Smooth muscle cell (in vitro differentiated cells): ENCODE data around the gene NIM1K. TPM values are rescaled to one million over a fixed set of nuclear protein-coding genes. Genes with fewer than 3 reads are reported as not detected.
A peak's percentile ranks its signal among the peaks of the same experiment; 100 is the strongest.

Experiments
- DNase-seq: peaks from one replicate; lab custom pipeline; 2025; ENCODE audit not compliant: unreplicated experiment; lab: John Stamatoyannopoulos, UW
- H2AFZ ChIP-seq: fragments of 200-600 bp; sonication (generic); 2 replicates; pipeline ENCODE4 v1.6.0; 2016; ENCODE audit warnings: antibody characterized with exemption, low read depth, mild to moderate bottlenecking
- H3F3A ChIP-seq: fragments of 200-600 bp; sonication (generic); 2 replicates; pipeline ENCODE4 v1.6.0; 2017; ENCODE audit warnings: antibody characterized with exemption, low read depth
- H3K27ac ChIP-seq: fragments of 200-600 bp; sonication (generic); 2 replicates; pipeline ENCODE4 v1.5.1; 2016; ENCODE audit warnings: low read depth, mild to moderate bottlenecking
- H3K27me3 ChIP-seq: fragments of 200-600 bp; sonication (generic); 2 replicates; pipeline ENCODE4 v1.6.1; 2016; ENCODE audit warnings: low read depth, mild to moderate bottlenecking
- H3K36me3 ChIP-seq: fragments of 200-600 bp; sonication (generic); 2 replicates; pipeline ENCODE4 v1.5.1; 2016; ENCODE audit warnings: low read depth
- H3K4me1 ChIP-seq: fragments of 200-600 bp; sonication (generic); 2 replicates; pipeline ENCODE4 v1.5.1; 2016; ENCODE audit warnings: low read depth
- H3K4me2 ChIP-seq: fragments of 200-600 bp; sonication (generic); 2 replicates; pipeline ENCODE4 v1.6.0; 2016; ENCODE audit warnings: mild to moderate bottlenecking
- H3K4me3 ChIP-seq: fragments of 200-600 bp; sonication (generic); 2 replicates; pipeline ENCODE4 v1.5.1; 2016; ENCODE audit warnings: mild to moderate bottlenecking
- H3K79me2 ChIP-seq: fragments of 200-600 bp; sonication (generic); 2 replicates; pipeline ENCODE4 v1.6.0; 2016; ENCODE audit warnings: low read depth, mild to moderate bottlenecking
- H3K9ac ChIP-seq: fragments of 200-600 bp; sonication (generic); 2 replicates; pipeline ENCODE4 v1.6.0; 2016; ENCODE audit warnings: low read depth
- H3K9me3 ChIP-seq: fragments of 200-600 bp; sonication (generic); replicated peaks from 2 replicates; pipeline ENCODE4 v1.5.1; 2016; ENCODE audit warnings: low read depth
- H4K20me1 ChIP-seq: fragments of 200-600 bp; sonication (generic); 2 replicates; pipeline ENCODE4 v1.6.0; 2016; ENCODE audit warnings: low read depth
- CTCF ChIP-seq: fragments of 200-600 bp; sonication (generic); IDR thresholded peaks from 2 replicates; pipeline ENCODE4 v1.5.1; 2017; ENCODE audit warnings: borderline replicate concordance, mild to moderate bottlenecking, antibody characterized with exemption; ENCODE audit not compliant: insufficient read depth, poor library complexity, severe bottlenecking
- WGBS: methylation state at CpG from one replicate; pipeline ENCODE4 v1.1.7; 2016; ENCODE audit warnings: low lambda C conversion rate; 5-methylcytosine and 5-hydroxymethylcytosine counted together
- polyA plus RNA-seq: library from polyadenylated mRNA; unstranded; fragments of >200 nt; fragmentation: Nextera tagmentation; extraction: Ambion mirVana; gene quantifications from 2 replicates; pipeline ENCODE4 v1.2.1, GENCODE V29; 2016
- total RNA-seq: library from RNA; depleted of rRNA; stranded (reverse); fragments of >200 nt; gene quantifications from 2 replicates; pipeline ENCODE4 v1.2.3, GENCODE V29; 2014

Gene NIM1K
- total and polyA plus RNA-seq, 2 experiments from 2014 or later, result 0.17 to 0.54 TPM

GRCh38 chr5:43294226-43294625, 102.2 kb downstream of the NIM1K start:
- no peak overlapping the region for H3K9ac ChIP-seq
- H3F3A ChIP-seq, result peaks cover 10% of the 10 kb centered on the region
- no peak for TF ChIP-seq CTCF
- peak overlapping the region; percentile 10 for H3K27ac ChIP-seq
- H3K27me3 ChIP-seq, result no peaks in the 10 kb centered on the region
- H3K4me2 ChIP-seq, result no peak overlapping the region
- no peak for DNase-seq
- H3K9me3 ChIP-seq, result no peaks in the 10 kb centered on the region
- peaks cover 91% of the 10 kb centered on the region for H4K20me1 ChIP-seq
- H2AFZ ChIP-seq, result no peak overlapping the region
- peaks cover 20% of the 10 kb centered on the region for H3K79me2 ChIP-seq
- H3K36me3 ChIP-seq, result peaks cover 58% of the 10 kb centered on the region
- H3K4me3 ChIP-seq, result no peak overlapping the region
- no peaks in the 10 kb centered on the region for H3K4me1 ChIP-seq

- H3K9me3 ChIP-seq, result no peaks in the 10 kb centered on the region
- H3K4me3 ChIP-seq, result no peak overlapping the region
- H2AFZ ChIP-seq, result no peak overlapping the region
- peaks cover 10% of the 10 kb centered on the region for H3F3A ChIP-seq
- peaks cover 91% of the 10 kb centered on the region for H4K20me1 ChIP-seq
- H3K36me3 ChIP-seq, result peaks cover 48% of the 10 kb centered on the region
- TF ChIP-seq CTCF, result no peak
- no peak overlapping the region for H3K4me2 ChIP-seq
- no peak for DNase-seq
- no peaks in the 10 kb centered on the region for H3K4me1 ChIP-seq
- no peaks in the 10 kb centered on the region for H3K27me3 ChIP-seq
- no peak overlapping the region for H3K9ac ChIP-seq
- 95% methylated on average over 2 of the region's 2 CpGs for WGBS
- no peak overlapping the region for H3K27ac ChIP-seq
- peaks cover 29% of the 10 kb centered on the region for H3K79me2 ChIP-seq
Observed at GRCh38 chr5:43295202-43295601, 103.2 kb downstream of the NIM1K start.

- no peak for TF ChIP-seq CTCF
- Histone ChIP-seq H3K27ac (no peak overlapping the region), H2AFZ (no peak overlapping the region), H3F3A (peaks cover 10% of the 10 kb centered on the region), H3K4me3 (no peak overlapping the region), H3K27me3 (no peaks in the 10 kb centered on the region), H3K4me2 (no peak overlapping the region), H3K36me3 (peaks cover 48% of the 10 kb centered on the region), H3K9ac (no peak overlapping the region), H3K79me2 (peaks cover 44% of the 10 kb centered on the region), H3K4me1 (no peaks in the 10 kb centered on the region), H3K9me3 (no peaks in the 10 kb centered on the region), H4K20me1 (peaks cover 99% of the 10 kb centered on the region)
- DNase-seq, result no peak
- WGBS, result 98% methylated on average over 2 of the region's 2 CpGs
Observed at GRCh38 chr5:43296835-43297234, 104.8 kb downstream of the NIM1K start.

GRCh38 chr5:43298443-43298842, 106.4 kb downstream of the NIM1K start:
- WGBS, result 94% methylated on average over 5 of the region's 5 CpGs
- Histone ChIP-seq H3K9ac (no peak overlapping the region), H3K36me3 (peaks cover 39% of the 10 kb centered on the region), H2AFZ (no peak overlapping the region), H3K27me3 (no peaks in the 10 kb centered on the region), H3K9me3 (no peaks in the 10 kb centered on the region), H3K27ac (no peak overlapping the region), H3K4me3 (no peak overlapping the region), H3F3A (peaks cover 13% of the 10 kb centered on the region), H3K79me2 (peaks cover 61% of the 10 kb centered on the region), H4K20me1 (peaks cover 100% of the 10 kb centered on the region), H3K4me2 (no peak overlapping the region), H3K4me1 (no peaks in the 10 kb centered on the region)
- TF ChIP-seq CTCF, result no peak
- DNase-seq, result no peak
